ENCODE results near the gene SLBP.
A peak's percentile ranks its signal among the peaks of the same experiment; 100 is the strongest.

The SLBP gene

GRCh38 chr4:1726146-1726934 lies 14.2 kb upstream of the SLBP start:
- peak; percentile 93 to 94 for DNase-seq

- DNase-seq: no peak
Measured at GRCh38 chr4:1725521-1725920, 13.4 kb upstream of the SLBP start.

DNA sequence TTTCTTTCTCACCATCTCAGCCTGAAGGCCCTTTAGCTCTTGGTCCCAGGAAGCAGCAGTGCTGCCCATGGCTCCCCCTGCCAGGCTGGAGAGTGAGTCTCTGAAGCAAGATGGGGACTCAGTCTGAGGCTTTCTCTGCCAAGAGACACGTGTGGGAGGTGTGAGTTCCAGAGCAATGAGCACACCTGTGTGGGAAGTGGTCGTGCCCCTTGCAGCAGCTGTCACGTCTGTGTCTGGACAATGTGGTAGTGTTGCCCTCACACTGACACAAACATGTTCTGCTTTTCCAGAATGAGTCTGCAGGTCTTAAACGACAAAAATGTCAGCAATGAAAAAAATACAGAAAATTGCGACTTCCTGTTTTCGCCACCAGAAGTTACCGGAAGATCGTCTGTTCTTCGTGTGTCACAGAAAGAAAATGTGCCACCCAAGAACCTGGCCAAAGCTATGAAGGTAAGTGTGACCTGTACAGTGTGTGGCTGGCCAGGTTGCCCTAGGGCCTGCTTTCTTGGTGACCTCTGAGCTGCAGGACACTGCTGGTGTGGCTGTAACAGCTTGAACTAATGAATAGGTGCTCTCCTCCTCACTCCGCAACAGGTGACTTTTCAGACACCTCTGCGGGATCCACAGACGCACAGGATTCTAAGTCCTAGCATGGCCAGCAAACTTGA lies 11.1 kb upstream of the SLBP start:
- DNase-seq: peak; percentile 54 to 61

DNA sequence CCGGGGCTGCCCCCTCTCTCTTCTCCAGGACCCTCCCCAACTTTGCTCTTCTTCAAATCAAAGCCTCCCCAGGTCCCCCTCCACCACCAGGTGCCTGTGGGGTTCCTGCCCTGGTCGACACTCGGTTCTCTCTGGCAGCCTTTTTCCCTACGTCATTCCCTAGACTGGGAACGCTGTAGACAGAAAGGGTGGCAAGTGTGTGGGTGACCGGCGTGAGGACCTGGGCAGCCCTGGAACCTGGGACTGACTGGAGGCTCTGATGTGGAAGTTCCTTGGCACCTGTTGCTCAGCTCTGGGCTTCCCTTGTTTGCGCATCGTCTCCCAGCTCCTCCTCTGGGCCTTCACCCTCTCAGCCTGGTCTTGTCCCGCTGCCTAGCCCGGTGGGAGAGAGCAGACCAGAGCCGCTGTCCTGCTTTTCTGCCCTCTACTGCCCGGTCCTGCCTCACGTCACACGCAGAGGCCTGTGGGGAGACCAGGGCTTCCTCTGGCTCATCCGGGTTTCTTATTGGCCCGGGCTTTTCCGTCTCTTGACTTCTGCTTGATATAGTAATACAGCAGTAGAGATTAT lies 10.5 kb upstream of the SLBP start:
- peak in 1 of 2 experiments; percentile 50 for DNase-seq

GRCh38 chr4:1721666-1722550 lies 9.8 kb upstream of the SLBP start:
- no peak for DNase-seq

- DNase-seq: peak; percentile 93 to 95
Measured at GRCh38 chr4:1721003-1721665, 9.0 kb upstream of the SLBP start, which contains the start of the genes TACC3 and TMEM129. Gene TACC3 (plus strand): TSS chr4:1721521. CDS start chr4:1723422, 1,901 bp downstream. Gene TMEM129 (minus strand): TSS chr4:1721323. CDS start chr4:1720837, 486 bp downstream.

DNA sequence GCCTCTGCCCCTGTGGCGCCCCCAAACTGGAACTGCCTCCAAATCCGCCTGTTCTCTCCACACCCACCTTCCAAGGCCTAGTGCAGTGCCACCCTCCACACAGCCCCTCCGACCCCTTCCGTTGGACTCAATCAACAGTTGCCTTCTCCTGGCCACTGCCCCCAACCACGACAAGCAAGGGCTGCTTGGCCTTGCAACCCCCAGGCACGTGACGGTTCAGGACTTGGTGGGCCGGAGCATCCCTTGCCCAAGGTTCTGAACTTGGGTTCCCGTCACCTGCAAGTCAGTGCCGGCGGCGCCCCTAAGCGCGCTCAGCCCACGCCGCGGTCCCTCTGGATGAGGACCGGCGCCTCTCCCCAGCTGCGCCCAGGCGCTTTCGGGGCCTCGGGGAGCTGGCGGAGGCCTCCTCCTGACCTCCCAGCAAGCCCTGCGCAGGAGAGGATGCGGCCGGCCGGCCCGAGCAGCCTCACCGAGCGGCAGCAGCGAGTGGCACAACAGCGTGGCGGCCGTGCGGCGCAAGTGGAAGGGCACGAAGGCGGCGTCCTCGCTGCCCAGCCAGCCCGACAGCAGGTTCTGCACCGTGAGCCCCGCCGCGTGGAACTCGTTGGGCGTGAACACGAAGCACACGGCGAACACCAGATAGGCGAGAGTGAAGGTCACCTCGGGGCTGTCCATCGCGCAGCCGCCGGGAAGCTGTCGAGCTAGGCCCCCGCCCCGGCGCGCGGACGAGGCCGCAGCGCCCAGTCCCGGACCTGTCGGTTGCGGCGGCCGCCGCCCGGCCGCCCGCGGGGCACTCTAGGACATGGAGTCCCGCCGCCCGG lies 8.3 kb upstream of the SLBP start:
- DNase-seq: peak; percentile 54 to 61

DNA sequence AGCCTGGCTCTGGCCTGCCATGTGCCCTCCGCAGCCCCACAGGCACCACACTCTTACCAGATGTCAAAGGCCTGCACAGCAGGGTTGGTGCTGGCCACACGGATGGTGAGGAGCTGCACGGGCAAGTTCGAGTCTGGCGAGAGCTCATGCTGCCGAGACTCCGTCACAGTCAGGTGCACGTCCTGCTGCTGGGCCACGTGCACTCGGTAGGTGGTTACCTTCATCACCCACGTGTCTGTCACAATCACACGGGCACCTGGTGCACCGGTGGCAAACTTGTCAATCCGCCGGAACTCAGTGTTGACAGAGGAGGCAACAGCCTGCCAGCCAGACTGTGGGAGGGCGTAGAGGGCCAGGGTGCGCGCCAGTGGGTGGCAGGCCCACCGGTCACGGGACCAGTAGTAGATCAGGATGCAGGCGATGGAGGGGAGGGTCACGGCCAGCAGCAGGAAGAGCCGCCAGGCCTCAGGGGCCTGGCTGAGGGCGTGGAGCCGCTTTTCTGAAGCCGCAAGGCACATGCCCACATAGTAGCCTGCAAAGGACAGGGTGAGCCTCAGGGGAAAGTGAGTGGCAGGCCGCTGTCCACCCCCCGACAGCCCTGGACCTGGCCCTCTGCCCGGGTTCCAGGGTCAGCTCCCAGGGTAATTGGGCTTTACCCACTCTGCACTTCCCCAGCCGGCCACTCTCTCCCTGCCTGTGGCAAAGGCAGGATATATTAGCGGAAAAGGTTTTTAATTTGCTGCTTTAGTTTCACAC lies 6.2 kb upstream of the SLBP start:
- no peak for DNase-seq

- no peak for DNase-seq
Measured at GRCh38 chr4:1717129-1718094, 5.3 kb upstream of the SLBP start.

DNA sequence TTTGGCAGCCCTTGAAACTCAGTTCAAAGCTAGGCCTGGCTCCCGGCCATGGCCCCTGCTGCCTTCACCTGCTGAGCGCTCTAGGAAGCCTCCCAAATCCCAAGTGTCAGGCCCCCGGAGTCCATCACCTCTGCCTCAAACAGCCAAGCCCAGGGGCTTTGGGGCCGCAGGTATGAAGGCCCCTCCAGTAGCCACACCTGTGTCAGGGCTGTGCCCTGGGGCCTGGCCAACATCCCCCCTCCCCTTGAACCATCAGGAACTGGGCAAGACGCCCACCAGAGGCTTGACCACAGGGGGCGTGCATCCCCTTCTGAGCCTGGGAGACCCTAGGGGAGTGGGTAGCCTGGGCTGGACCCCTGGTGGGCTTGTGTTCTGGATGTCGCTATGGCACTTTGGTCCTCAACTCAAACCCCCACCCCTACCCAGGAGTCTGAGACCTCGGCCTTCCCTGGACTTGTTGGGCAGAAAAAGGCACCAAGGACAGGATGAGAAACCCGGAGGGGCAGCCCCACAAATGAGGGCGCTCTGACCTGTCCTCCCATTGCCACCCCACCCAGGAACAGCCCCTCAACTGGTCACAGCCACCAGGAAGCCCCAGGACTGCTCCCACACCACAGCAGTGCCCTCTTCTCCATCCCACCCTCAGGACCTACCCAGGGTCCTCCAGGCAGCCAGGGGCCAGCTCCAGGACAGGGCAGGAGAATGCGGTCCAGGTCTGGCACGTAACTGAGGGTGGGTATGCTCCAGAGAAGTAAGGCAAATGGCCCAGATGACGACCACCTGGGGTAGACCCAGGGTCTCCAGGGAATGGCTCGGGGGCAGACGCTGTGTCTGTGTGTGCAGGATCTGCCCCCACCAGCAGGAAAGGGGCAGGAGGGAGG lies 4.2 kb upstream of the SLBP start:
- no peak for DNase-seq

- no peak for DNase-seq
Measured at GRCh38 chr4:1715002-1715758, 3.1 kb upstream of the SLBP start.

GRCh38 chr4:1714303-1715001 lies 2.3 kb upstream of the SLBP start:
- no peak for DNase-seq

DNA sequence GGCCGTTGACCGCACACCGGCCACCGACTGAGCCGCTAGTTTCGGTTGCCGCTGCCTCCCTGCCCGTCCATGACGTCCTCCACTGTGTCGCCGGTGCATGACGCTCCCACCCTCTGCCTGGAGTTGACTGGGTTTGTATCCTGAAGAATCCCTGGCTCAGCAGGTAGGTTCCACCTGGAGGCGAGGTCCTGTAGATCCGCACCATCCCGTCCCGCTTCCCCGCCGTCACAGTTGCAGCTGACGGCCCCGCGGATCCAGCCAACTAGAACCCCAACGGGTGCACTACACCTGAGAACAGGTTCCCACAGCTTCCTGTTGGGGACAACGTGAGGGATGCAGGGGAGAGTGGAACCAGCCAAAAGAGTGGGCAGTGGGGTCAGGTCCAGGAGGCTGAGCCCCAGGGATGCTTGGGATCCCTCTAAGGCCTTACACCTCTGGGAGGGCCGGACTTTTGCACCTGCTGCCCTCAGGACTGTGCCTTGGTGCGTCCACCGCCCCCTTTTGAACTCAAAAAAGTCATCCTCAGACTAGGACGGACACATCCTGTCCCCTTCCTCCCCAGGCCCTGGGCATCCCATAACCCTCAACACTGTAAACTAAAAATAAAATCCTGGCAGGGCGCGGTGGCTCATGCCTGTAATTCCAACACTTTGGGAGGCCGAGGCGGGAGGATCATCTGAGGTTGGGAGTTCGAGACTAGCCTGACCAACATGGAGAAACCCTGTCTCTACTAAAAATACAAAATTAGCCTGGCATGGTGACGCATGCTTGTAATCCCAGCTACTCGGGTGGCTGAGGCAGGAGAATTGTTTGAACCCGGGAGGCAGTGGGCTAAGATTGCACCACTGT lies 1.1 kb upstream of the SLBP start:
- DNase-seq: no peak

- DNase-seq: peak; percentile 34 to 53
Measured at GRCh38 chr4:1711571-1712215, 426 bp downstream of the SLBP start.

DNA sequence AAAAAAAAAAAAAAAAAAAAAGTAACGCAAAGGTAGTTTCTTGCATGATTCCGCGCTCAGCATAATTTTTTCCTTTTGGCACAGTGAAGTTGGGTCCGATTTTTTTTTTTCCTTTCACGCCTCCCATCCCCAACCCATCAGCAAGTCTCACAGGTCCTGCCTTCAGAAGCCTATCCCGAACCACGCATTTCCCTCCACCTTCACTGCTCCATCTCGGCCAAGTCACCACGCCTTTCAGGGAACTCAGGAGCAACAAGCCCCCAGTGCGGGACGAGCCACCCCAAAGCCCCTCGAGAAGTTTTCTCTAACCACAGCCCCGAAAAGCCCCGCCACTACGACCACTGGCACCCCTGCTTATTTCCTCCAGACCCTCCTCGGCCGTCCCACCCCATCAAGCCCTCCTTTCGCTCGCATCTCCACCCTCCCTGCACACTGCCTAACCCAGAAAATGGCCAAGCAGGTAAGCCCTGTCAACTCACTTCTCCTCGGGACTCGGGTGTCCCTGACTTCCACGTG lies 1.0 kb downstream of the SLBP start:
- DNase-seq: no peak

Data from activated CD4-positive, alpha-beta T cell treated with anti-CD3 and anti-CD28 coated beads, Interleukin-2, amount 50 U/mL, for 48 hours (primary cell).